DOHH2 (cell line): ENCODE measurements around the gene HINT1.
A peak's percentile ranks its signal among the peaks of the same experiment; 100 is the strongest.

Experiments used
- H3F3A ChIP-seq: fragments of 200-600 bp; sonication (generic), shearing (Covaris generic); 2 replicates; pipeline ENCODE4 v1.6.0; 2016; ENCODE audit warnings: antibody characterized with exemption, mild to moderate bottlenecking; ENCODE audit not compliant: control insufficient read depth, insufficient read depth
- H3K27ac ChIP-seq: fragments of 200-600 bp; sonication (generic); 2 replicates; pipeline ENCODE4 v1.5.1; 2014; ENCODE audit warnings: low read depth, mild to moderate bottlenecking, low read length, moderate library complexity
- H3K27me3 ChIP-seq: fragments of 200-600 bp; sonication (generic); 2 replicates; pipeline ENCODE4 v1.6.1; 2014; ENCODE audit warnings: mild to moderate bottlenecking, low read length, mixed read lengths; ENCODE audit not compliant: control insufficient read depth
- H3K36me3 ChIP-seq: fragments of 200-600 bp; sonication (generic); 2 replicates; pipeline ENCODE4 v1.6.1; 2014; ENCODE audit warnings: mild to moderate bottlenecking, low read length, moderate library complexity, mixed read lengths; ENCODE audit not compliant: control insufficient read depth
- H3K4me1 ChIP-seq: fragments of 200-600 bp; sonication (generic); 2 replicates; pipeline ENCODE4 v1.6.1; 2014; ENCODE audit warnings: mild to moderate bottlenecking, low read length, mixed read lengths; ENCODE audit not compliant: control insufficient read depth
- H3K4me2 ChIP-seq: fragments of 200-600 bp; sonication (generic); 2 replicates; pipeline ENCODE4 v1.6.0; 2014; ENCODE audit warnings: mild to moderate bottlenecking, low read length, moderate library complexity
- H3K4me3 ChIP-seq: fragments of 200-600 bp; sonication (generic); 2 replicates; pipeline ENCODE4 v1.5.1; 2014; ENCODE audit warnings: mild to moderate bottlenecking, low read length, mixed read lengths
- H3K79me2 ChIP-seq: fragments of 200-600 bp; sonication (generic); 2 replicates; pipeline ENCODE4 v1.6.1; 2014; ENCODE audit warnings: mild to moderate bottlenecking, low read length, mixed read lengths; ENCODE audit not compliant: control insufficient read depth
- H3K9me2 ChIP-seq: fragments of 200-600 bp; sonication (generic); replicated peaks from 2 replicates; pipeline ENCODE4 v1.6.1; 2014; ENCODE audit warnings: mild to moderate bottlenecking, low read length, mixed read lengths; ENCODE audit not compliant: control insufficient read depth
- H3K9me3 ChIP-seq: fragments of 200-600 bp; sonication (generic); 2 replicates; pipeline ENCODE4 v1.6.1; 2014; ENCODE audit warnings: antibody characterized with exemption, low read length, mixed read lengths; ENCODE audit not compliant: control insufficient read depth, insufficient read depth
- H4K20me1 ChIP-seq: fragments of 200-600 bp; sonication (generic); 2 replicates; pipeline ENCODE4 v1.6.0; 2014; ENCODE audit warnings: low read depth, mild to moderate bottlenecking, antibody characterized with exemption, low read length, moderate library complexity; ENCODE audit not compliant: control insufficient read depth, insufficient read depth
- EZH2phosphoT487 ChIP-seq: fragments of 200-600 bp; sonication (generic); IDR thresholded peaks from 2 replicates; pipeline ENCODE4 v1.6.1; 2017; ENCODE audit warnings: borderline replicate concordance, mild to moderate bottlenecking, antibody characterized with exemption, low read length, moderate library complexity, mixed read lengths
- TF ChIP-seq, protein P1 (sequence below): fragments of 200-600 bp; sonication (generic); IDR thresholded peaks from one replicate; pipeline ENCODE4 v1.5.1; 2014; ENCODE audit warnings: antibody characterized with exemption, mild to moderate bottlenecking, low read depth, low read length; ENCODE audit not compliant: poor library complexity, severe bottlenecking

Gene HINT1

DNA sequence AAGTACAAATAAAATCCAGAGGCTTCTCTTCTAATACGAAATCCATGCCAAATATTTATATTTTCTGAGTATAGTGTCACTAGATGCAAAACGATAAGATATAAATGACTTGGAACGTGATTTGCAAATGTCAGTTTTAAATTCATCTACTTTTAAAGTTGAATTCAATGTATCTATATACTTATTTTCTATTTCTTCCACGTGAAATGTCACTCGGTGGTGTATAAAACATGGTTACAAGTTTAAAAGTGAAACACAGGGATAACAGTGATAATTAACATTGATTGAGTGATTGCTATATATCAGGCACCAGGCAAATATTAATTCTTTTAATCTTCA is 54.8 kb downstream of the HINT1 start:
- Histone ChIP-seq H3K4me2 (no peak overlapping the region), H3K9me3 (no peaks in the 10 kb centered on the region), H3F3A (no peaks in the 10 kb centered on the region), H3K27ac (no peak overlapping the region), H3K79me2 (no peaks in the 10 kb centered on the region), H3K4me3 (no peak overlapping the region), H3K4me1 (no peaks in the 10 kb centered on the region), H3K9me2 (no peaks in the 10 kb centered on the region), H3K36me3 (no peaks in the 10 kb centered on the region), H3K27me3 (peaks cover 7% of the 10 kb centered on the region; the same call in 1 of the 2 replicates), H4K20me1 (no peaks in the 10 kb centered on the region)
- TF ChIP-seq, protein P1, sequence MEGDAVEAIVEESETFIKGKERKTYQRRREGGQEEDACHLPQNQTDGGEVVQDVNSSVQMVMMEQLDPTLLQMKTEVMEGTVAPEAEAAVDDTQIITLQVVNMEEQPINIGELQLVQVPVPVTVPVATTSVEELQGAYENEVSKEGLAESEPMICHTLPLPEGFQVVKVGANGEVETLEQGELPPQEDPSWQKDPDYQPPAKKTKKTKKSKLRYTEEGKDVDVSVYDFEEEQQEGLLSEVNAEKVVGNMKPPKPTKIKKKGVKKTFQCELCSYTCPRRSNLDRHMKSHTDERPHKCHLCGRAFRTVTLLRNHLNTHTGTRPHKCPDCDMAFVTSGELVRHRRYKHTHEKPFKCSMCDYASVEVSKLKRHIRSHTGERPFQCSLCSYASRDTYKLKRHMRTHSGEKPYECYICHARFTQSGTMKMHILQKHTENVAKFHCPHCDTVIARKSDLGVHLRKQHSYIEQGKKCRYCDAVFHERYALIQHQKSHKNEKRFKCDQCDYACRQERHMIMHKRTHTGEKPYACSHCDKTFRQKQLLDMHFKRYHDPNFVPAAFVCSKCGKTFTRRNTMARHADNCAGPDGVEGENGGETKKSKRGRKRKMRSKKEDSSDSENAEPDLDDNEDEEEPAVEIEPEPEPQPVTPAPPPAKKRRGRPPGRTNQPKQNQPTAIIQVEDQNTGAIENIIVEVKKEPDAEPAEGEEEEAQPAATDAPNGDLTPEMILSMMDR: no peak
- TF ChIP-seq EZH2phosphoT487: no peak

DNA sequence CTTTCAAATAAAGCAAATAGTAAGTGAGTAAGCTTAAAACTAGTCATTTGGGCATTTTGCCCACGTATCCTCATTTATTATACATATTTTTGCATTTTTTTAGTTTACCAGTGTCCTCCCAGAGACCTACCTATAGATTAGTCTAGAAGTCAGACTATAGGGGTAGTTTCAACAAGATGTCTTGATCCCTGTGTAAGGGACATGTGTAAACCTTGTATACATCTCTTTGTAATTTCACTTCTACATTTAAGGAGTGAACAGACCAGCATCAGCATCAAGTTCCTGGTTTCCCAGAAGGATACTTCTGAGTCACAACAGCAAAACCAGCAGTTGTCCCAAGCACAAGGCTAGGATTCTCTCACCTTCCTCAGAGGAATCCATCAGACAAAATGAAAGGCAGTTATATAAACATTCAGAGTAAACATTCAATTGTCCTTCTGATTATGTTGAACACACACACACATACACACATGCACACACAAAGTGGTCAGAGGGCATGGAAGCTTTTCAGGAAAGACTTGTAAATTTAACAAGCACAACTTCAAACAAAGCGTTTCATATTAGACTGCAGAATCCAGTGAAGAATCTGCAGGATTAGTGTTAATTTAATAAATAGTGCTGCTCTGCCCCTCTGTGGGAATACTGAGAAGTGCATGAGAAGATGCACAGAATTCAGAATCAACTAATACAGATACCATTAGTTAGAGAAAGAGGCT is 55.4 kb downstream of the HINT1 start:
- Histone ChIP-seq H3K4me1 (no peaks in the 10 kb centered on the region), H4K20me1 (no peaks in the 10 kb centered on the region), H3K4me3 (no peak overlapping the region), H3K36me3 (no peaks in the 10 kb centered on the region), H3K9me2 (no peaks in the 10 kb centered on the region), H3K9me3 (no peaks in the 10 kb centered on the region), H3K4me2 (no peak overlapping the region), H3K79me2 (no peaks in the 10 kb centered on the region), H3F3A (no peaks in the 10 kb centered on the region), H3K27ac (no peak overlapping the region), H3K27me3 (peaks cover 9% of the 10 kb centered on the region; the same call in 1 of the 2 replicates)
- TF ChIP-seq, protein P1: peak; percentile 73
- no peak for TF ChIP-seq EZH2phosphoT487
